ENCODE measurements around the gene SACM1L. TPM values are rescaled to one million over a fixed set of nuclear protein-coding genes. Genes with fewer than 3 reads are reported as not detected.

The SACM1L gene
- total RNA-seq, 2 donors from 2014 or later: 26.9 to 32.1 TPM

DNA sequence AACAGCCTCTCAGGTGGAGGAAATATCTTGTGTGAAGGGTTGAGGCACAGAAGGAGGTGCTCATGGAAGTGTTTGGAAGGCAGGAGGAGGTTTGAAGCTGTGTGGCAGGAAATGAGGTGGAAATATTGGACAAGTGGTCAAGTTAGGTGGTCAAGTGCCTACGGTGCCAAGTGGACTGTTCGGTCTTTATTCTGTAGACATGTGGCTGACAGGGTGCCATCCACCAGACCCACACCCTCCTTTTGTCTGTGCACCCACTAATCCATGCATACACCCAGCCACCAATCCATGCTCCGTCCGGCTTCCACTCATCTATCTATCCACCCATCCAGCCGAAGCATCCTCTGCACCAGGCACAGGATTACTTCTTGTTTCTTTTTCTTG, 105.0 kb downstream of the SACM1L start:
- DNase-seq (no peak), ATAC-seq (no peak)
- intact Hi-C loops (cut with DNase I): no loop called here

DNA sequence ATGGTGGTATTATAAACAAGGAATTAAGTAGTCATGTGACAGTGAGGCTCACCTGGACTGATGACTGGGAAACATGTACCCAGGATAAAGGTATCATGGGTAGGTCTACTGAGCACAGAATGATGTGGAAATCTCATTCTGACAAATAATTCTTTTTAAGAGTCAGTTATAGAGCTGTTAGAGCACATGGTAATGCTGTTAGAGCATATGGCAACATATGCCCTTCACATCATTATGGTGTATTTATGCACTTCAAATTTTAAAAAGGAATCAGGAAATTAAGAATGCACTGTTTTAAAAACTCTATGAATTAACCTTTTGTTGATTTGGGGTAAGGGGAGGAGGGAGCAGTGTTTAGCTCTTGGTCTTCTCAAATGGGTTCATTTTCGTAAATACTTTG, 105.5 kb downstream of the SACM1L start:
- DNase-seq (no peak), ATAC-seq (no peak)
- intact Hi-C loops (cut with DNase I): no loop called here

Other genes with a start within 250 kb of the SACM1L start
- 10 to 100 TPM; 20.5 to 22.8 TPM for gene LIMD1, start 94.6 kb upstream of the SACM1L start, total RNA-seq
- gene SLC6A20, start 107.1 kb downstream of the SACM1L start, total RNA-seq: under 1 TPM in 1 of 2 donors, not detected in 1; 0.18 TPM
- gene LZTFL1, start 152.7 kb downstream of the SACM1L start, total RNA-seq: 1 to 10 TPM; 8.6 to 9.1 TPM
- not detected for gene CCR9, start 197.1 kb downstream of the SACM1L start, total RNA-seq

Measured in left cardiac atrium (tissue), 4 donors.